IMR-90 (cell line): ENCODE results near the gene HMOX1. TPM values are rescaled to one million over a fixed set of nuclear protein-coding genes. Genes with fewer than 3 reads are reported as not detected.

Source experiments
- ATAC-seq: fragments of 200-7000 bp; cut with Tn5 transposase; 2 replicates; pipeline ENCODE4 v1.9.1; 2020; ENCODE audit warnings: low read depth, mild to moderate bottlenecking, moderate library complexity
- BruUV-seq: library from RNA; stranded (reverse); fragments of 400-500 nt; replicated peaks from 2 replicates; lab custom pipeline; 2021; lab: Mats Ljungman, UMichigan
- CTCF ChIA-PET: fragments of 300-600 bp; formaldehyde crosslinking; extraction: SDS; loops from one replicate; lab custom pipeline; 2021; ENCODE audit warnings: antibody characterized with exemption; lab: Yijun Ruan, JAX
- POLR2A ChIA-PET: fragments of 300-600 bp; sonication (Branson Sonifier 250); formaldehyde crosslinking; loops from one replicate; lab custom pipeline; 2022; ENCODE audit warnings: antibody characterized with exemption; ENCODE audit not compliant: unreplicated experiment; lab: Charles Lee
- DNase-seq: peaks from one replicate; pipeline ENCODE4 v3.0.0; 2013
- H2AFZ ChIP-seq: replicated peaks from 2 replicates; pipeline ENCODE3; 2013; ENCODE audit warnings: low read length, mild to moderate bottlenecking; ENCODE audit not compliant: poor library complexity
- H2AK5ac ChIP-seq: 2 replicates; pipeline ENCODE4 v1.6.1; 2013; ENCODE audit warnings: low read depth, low read length, inconsistent platforms
- H2AK9ac ChIP-seq: replicated peaks from 2 replicates; pipeline ENCODE3; 2013; ENCODE audit warnings: mild to moderate bottlenecking, low read depth, low read length, moderate library complexity; ENCODE audit not compliant: poor library complexity
- H2BK120ac ChIP-seq: 2 replicates; pipeline ENCODE4 v1.6.1; 2013; ENCODE audit warnings: low read depth, low read length, inconsistent platforms
- H2BK15ac ChIP-seq: 3 replicates; pipeline ENCODE4 v1.6.1; 2013; ENCODE audit warnings: low read depth, low read length, inconsistent platforms
- H2BK20ac ChIP-seq: 2 replicates; pipeline ENCODE4 v1.6.1; 2013; ENCODE audit warnings: low read depth, mild to moderate bottlenecking, inconsistent platforms, low read length, moderate library complexity
- H2BK5ac ChIP-seq: 2 replicates; pipeline ENCODE4 v1.6.1; 2013; ENCODE audit warnings: mild to moderate bottlenecking, low read depth, low read length, inconsistent platforms; ENCODE audit not compliant: poor library complexity, severe bottlenecking
- H3K14ac ChIP-seq: replicated peaks from 2 replicates; pipeline ENCODE4 v1.6.1; 2013; ENCODE audit warnings: low read depth, low read length, inconsistent platforms
- H3K18ac ChIP-seq: 2 replicates; pipeline ENCODE4 v1.6.1; 2013; ENCODE audit warnings: low read depth, low read length, control low read depth
- H3K23ac ChIP-seq: 2 replicates; pipeline ENCODE4 v1.6.1; 2013; ENCODE audit warnings: low read depth, low read length, inconsistent platforms
- H3K27ac ChIP-seq: 2 replicates; pipeline ENCODE4 v1.5.1; 2013; ENCODE audit warnings: mild to moderate bottlenecking, control low read depth, low read length; ENCODE audit not compliant: insufficient read depth
- H3K27me3 ChIP-seq: 2 replicates; pipeline ENCODE4 v1.6.1; 2013; ENCODE audit warnings: low read length; ENCODE audit not compliant: control insufficient read depth, insufficient read depth
- H3K36me3 ChIP-seq: 2 replicates; pipeline ENCODE4 v1.6.1; 2013; ENCODE audit warnings: low read length, mixed read lengths; ENCODE audit not compliant: control insufficient read depth, insufficient read depth
- H3K4ac ChIP-seq: 2 replicates; pipeline ENCODE4 v1.6.1; 2013; ENCODE audit warnings: low read depth, low read length, inconsistent platforms
- H3K4me1 ChIP-seq: 2 replicates; pipeline ENCODE4 v1.6.1; 2013; ENCODE audit warnings: low read length, mixed read lengths; ENCODE audit not compliant: control insufficient read depth, insufficient read depth
- H3K4me2 ChIP-seq: 2 replicates; pipeline ENCODE4 v1.6.1; 2013; ENCODE audit warnings: low read depth, mild to moderate bottlenecking, control low read depth, low read length, moderate library complexity
- H3K4me3 ChIP-seq: 2 replicates; pipeline ENCODE4 v1.5.1; 2013; ENCODE audit warnings: low read depth, mild to moderate bottlenecking, control low read depth, low read length, moderate library complexity; ENCODE audit not compliant: insufficient read depth
- H3K56ac ChIP-seq: 2 replicates; pipeline ENCODE4 v1.6.1; 2013; ENCODE audit warnings: low read length, inconsistent platforms; ENCODE audit not compliant: insufficient read depth; ENCODE audit errors: extremely low read depth
- H3K79me1 ChIP-seq, 2 experiments: 2 replicates each; pipeline ENCODE4 v1.6.1; 2013; ENCODE audit warnings: low read length in 2 of 2, inconsistent platforms in 1 of 2, low read depth in 1 of 2
- H3K9ac ChIP-seq: 2 replicates; pipeline ENCODE4 v1.6.1; 2013; ENCODE audit warnings: low read depth, low read length, control low read depth
- H3K9me1 ChIP-seq: 2 replicates; pipeline ENCODE4 v1.6.1; 2013; ENCODE audit warnings: low read length, inconsistent platforms; ENCODE audit not compliant: insufficient read depth
- H3K9me3 ChIP-seq: 2 replicates; pipeline ENCODE4 v1.6.1; 2013; ENCODE audit warnings: low read length; ENCODE audit not compliant: control insufficient read depth, insufficient read depth
- H4K20me1 ChIP-seq: 2 replicates; pipeline ENCODE4 v1.6.1; 2013; ENCODE audit warnings: low read length, inconsistent platforms; ENCODE audit not compliant: insufficient read depth
- H4K5ac ChIP-seq: 2 replicates; pipeline ENCODE4 v1.6.1; 2013; ENCODE audit warnings: mild to moderate bottlenecking, low read depth, low read length, control low read depth
- H4K8ac ChIP-seq, 2 experiments: 2 replicates each; pipeline ENCODE4 v1.6.1; 2013; ENCODE audit warnings: low read depth in 2 of 2, low read length in 2 of 2, control low read depth in 1 of 2, inconsistent platforms in 1 of 2
- H4K91ac ChIP-seq: 2 replicates; pipeline ENCODE4 v1.6.1; 2013; ENCODE audit warnings: low read depth, low read length, inconsistent platforms; ENCODE audit not compliant: insufficient read depth
- CHD1 ChIP-seq: IDR thresholded peaks from 2 replicates; pipeline ENCODE4 v1.6.1; 2012; ENCODE audit warnings: low read depth, low read length, improper control_type of control experiment
- FOS ChIP-seq: fragments of 150-350 bp; IDR thresholded peaks from 2 replicates; pipeline ENCODE4 v1.6.1; 2016; ENCODE audit warnings: low read depth, low read length
- MAZ ChIP-seq: IDR thresholded peaks from 2 replicates; pipeline ENCODE4 v1.6.1; 2012; ENCODE audit warnings: low read depth, mild to moderate bottlenecking, low read length, improper control_type of control experiment, moderate library complexity, borderline replicate concordance
- RAD21 ChIP-seq: IDR thresholded peaks from 2 replicates; pipeline ENCODE4 v1.6.1; 2012; ENCODE audit warnings: low read length, improper control_type of control experiment
- RCOR1 ChIP-seq: IDR thresholded peaks from 2 replicates; pipeline ENCODE4 v1.6.1; 2012; ENCODE audit warnings: mild to moderate bottlenecking, low read length, improper control_type of control experiment; ENCODE audit not compliant: insufficient replicate concordance
- RFX5 ChIP-seq: IDR thresholded peaks from 2 replicates; pipeline ENCODE4 v1.8.0; 2012; ENCODE audit warnings: low read depth, mild to moderate bottlenecking, low read length, moderate library complexity
- WGBS, 2 experiments: methylation state at CpG; one replicate each; pipeline versions ENCODE4 v1.1.5 to v1.1.7; 2013; ENCODE audit warnings: missing lambda C conversion rate in 2 of 2; ENCODE audit not compliant: insufficient read length in 1 of 2; ENCODE audit errors: extremely low coverage in 2 of 2; 5-methylcytosine and 5-hydroxymethylcytosine counted together
- dilution Hi-C: fragments of 300-500 bp; cut with HindIII; formaldehyde crosslinking; loops from one replicate; pipeline ENCODE4 v1.14.3; 2018; ENCODE audit warnings: low sequenced_read_pairs; ENCODE audit not compliant: unreplicated experiment
- in situ Hi-C: fragments of 300-500 bp; cut with MboI; formaldehyde crosslinking; loops from 3 replicates; pipeline ENCODE4 v1.14.3; 2019; ENCODE audit warnings: low sequenced_read_pairs, inconsistent platforms, mixed read lengths
- intact Hi-C: fragments of 100-400 bp; cut with micrococcal nuclease; formaldehyde crosslinking; loops from 2 replicates; pipeline ENCODE4 v1.10.0; 2022
- polyA plus RNA-seq, 3 experiments: library from polyadenylated mRNA; depleted of rRNA; stranded (reverse); fragments of >200 nt; gene quantifications; 2 replicates each; pipeline ENCODE4 v1.2.3, GENCODE V29; 2012; ENCODE audit warnings: low replicate concordance in 1 of 3
- total RNA-seq: library from RNA; depleted of rRNA; stranded (reverse); fragments of >200 nt; gene quantifications from 2 replicates; pipeline ENCODE4 v1.2.3, GENCODE V29; 2012

HMOX1 gene
- total and polyA plus RNA-seq, 2 of the 4 experiments (the other 2 are of a cell fraction) = 23.1 to 50.5 TPM

- Histone ChIP-seq H4K91ac (no peak overlapping the region), H3K14ac (no peak overlapping the region), H3K36me3 (peaks cover 17% of the 10 kb centered on the region), H3K4me2 (no peak overlapping the region), H3K9me3 (no peaks in the 10 kb centered on the region), H3K79me1 (peaks cover 12 to 16% of the 10 kb centered on the region in 2 experiments), H4K5ac (no peak overlapping the region), H3K27ac (no peak overlapping the region), H2BK20ac (no peak overlapping the region), H3K4ac (no peak overlapping the region), H3K18ac (no peak overlapping the region), H3K56ac (no peak overlapping the region), H3K4me3 (no peak overlapping the region), H3K4me1 (peaks cover 2% of the 10 kb centered on the region; the same call in 1 of the 2 replicates), H3K27me3 (no peaks in the 10 kb centered on the region), H2AFZ (no peak overlapping the region), H2BK15ac (no peak overlapping the region), H2AK9ac (no peak overlapping the region), H2AK5ac (no peak overlapping the region), H2BK120ac (no peak overlapping the region), H3K23ac (no peak overlapping the region), H4K20me1 (no peaks in the 10 kb centered on the region), H3K9ac (no peak overlapping the region), H2BK5ac (no peak overlapping the region), H4K8ac (0 out of 4 replicates have a peak overlapping the region, but pooled peaks of 1 of the 2 experiments have one; percentile 2), H3K9me1 (no peaks in the 10 kb centered on the region; the same call in 1 of the 2 replicates)
- TF ChIP-seq RCOR1 (no peak), MAZ (no peak), CHD1 (no peak), RAD21 (no peak), FOS (no peak), RFX5 (no peak)
- WGBS, 2 experiments = 100% methylated on average over 1 of the region's 13 CpGs; no CpG with 5 or more reads in 1 of the 2 experiments
- ATAC-seq = 0 out of 2 replicates have a peak, but pooled peaks have one; percentile 7
- intact Hi-C loops (no loop called here), in situ Hi-C loops (no loop called here), dilution Hi-C loops (no loop called here)
- ChIA-PET POLR2A (no interaction called here), CTCF (interaction anchor here (0.8 to 1.1 kb wide), 2 partner anchors 31 to 1058 kb away, joined by 3 read pairs; no protein-coding TSS in a partner anchor)
- DNase-seq = peak; percentile 29
- no TSS peak for BruUV-seq
These were observed 16.4 kb downstream of the HMOX1 start for GRCh38 chr22:35397095-35397904.
